Fibroblast of lung (primary cell): ENCODE results near the gene ZSCAN20. TPM values are rescaled to one million over a fixed set of nuclear protein-coding genes. Genes with fewer than 3 reads are reported as not detected.

Experiments used
- DNase-seq, 2 donors: peaks; one replicate each; pipeline versions ENCODE4 v3.0.0 to v3.0.0-alpha.2; 2010; ENCODE audit warnings: low read depth in 2 of 2
- H2AFZ ChIP-seq: 2 replicates; pipeline ENCODE4 v1.5.1; 2012; ENCODE audit warnings: low read length, control low read depth, inconsistent platforms
- H3K27ac ChIP-seq: 2 replicates; pipeline ENCODE4 v1.5.1; 2011; ENCODE audit warnings: low read length, control low read depth; ENCODE audit not compliant: insufficient read depth
- H3K27me3 ChIP-seq: 2 replicates; pipeline ENCODE4 v1.5.1; 2011; ENCODE audit warnings: mild to moderate bottlenecking, low read length; ENCODE audit not compliant: control insufficient read depth, insufficient read depth
- H3K36me3 ChIP-seq: 2 replicates; pipeline ENCODE4 v1.5.1; 2011; ENCODE audit warnings: low read length; ENCODE audit not compliant: control insufficient read depth, insufficient read depth
- H3K4me1 ChIP-seq: 2 replicates; pipeline ENCODE4 v1.5.1; 2011; ENCODE audit warnings: low read length; ENCODE audit not compliant: control insufficient read depth, insufficient read depth; ENCODE audit errors: extremely low read depth
- H3K4me2 ChIP-seq: 2 replicates; pipeline ENCODE4 v1.5.1; 2011; ENCODE audit warnings: low read length, control low read depth; ENCODE audit not compliant: insufficient read depth; ENCODE audit errors: extremely low read depth
- H3K4me3 ChIP-seq, 4 experiments: fragments of 200-600 bp in 1 of 4; sonication (generic) in 1 of 4; replicated peaks in 1 of 4; 2 replicates each; pipeline ENCODE4 v1.5.1; 2011 to 2016; ENCODE audit warnings: low read length in 4 of 4, low read depth in 3 of 4, mild to moderate bottlenecking in 3 of 4, control low read depth in 2 of 4, inconsistent platforms in 1 of 4, mixed read lengths in 1 of 4; ENCODE audit not compliant: insufficient read depth in 1 of 4; ENCODE audit errors: control extremely low read depth in 1 of 4
- H3K79me2 ChIP-seq: 2 replicates; pipeline ENCODE4 v1.5.1; 2012; ENCODE audit warnings: mild to moderate bottlenecking, low read length, inconsistent platforms; ENCODE audit not compliant: control insufficient read depth, insufficient read depth
- H3K9ac ChIP-seq: 2 replicates; pipeline ENCODE4 v1.5.1; 2011; ENCODE audit warnings: mild to moderate bottlenecking, low read length, control low read depth; ENCODE audit not compliant: insufficient read depth
- H3K9me3 ChIP-seq: 2 replicates; pipeline ENCODE4 v1.5.1; 2012; ENCODE audit warnings: low read depth, low read length; ENCODE audit not compliant: control insufficient read depth, insufficient read depth
- H4K20me1 ChIP-seq: 2 replicates; pipeline ENCODE4 v1.5.1; 2011; ENCODE audit warnings: low read length; ENCODE audit not compliant: control insufficient read depth, insufficient read depth; ENCODE audit errors: extremely low read depth
- CTCF ChIP-seq, 2 donors: IDR thresholded peaks in 1 of 2; conservative IDR thresholded peaks in 1 of 2; 1 replicate in 1 of 2; 2 replicates in 1 of 2; pipeline ENCODE4 v1.5.1; 2011 to 2012; ENCODE audit warnings: low read length in 2 of 2, control low read depth in 1 of 2, inconsistent platforms in 1 of 2, low read depth in 1 of 2, mild to moderate bottlenecking in 1 of 2
- EZH2 ChIP-seq: IDR thresholded peaks from 2 replicates; pipeline ENCODE4 v1.5.1; 2012; ENCODE audit warnings: low read length, control low read depth, mild to moderate bottlenecking; ENCODE audit errors: missing control alignments
- polyA plus RNA-seq, 2 donors: library from polyadenylated mRNA; depleted of rRNA in 1 of 2; stranded (reverse) in 1 of 2; unstranded in 1 of 2; fragments of >200 nt; gene quantifications; 2 replicates each; pipeline ENCODE4 v1.2.1, GENCODE V29; 2011 to 2012; ENCODE audit warnings: missing spikeins in 1 of 2
- total RNA-seq: library from RNA; depleted of rRNA; stranded (reverse); fragments of >200 nt; gene quantifications from 2 replicates; pipeline ENCODE4 v1.2.1, GENCODE V29; 2014

ZSCAN20 gene
- total and polyA plus RNA-seq, 2 donors (not counting 1 experiment from before 2014, with no cell fraction given): 3.1 to 13.0 TPM

GRCh38 chr1:33441088-33441745 lies 31.2 kb upstream of the ZSCAN20 start:
- Histone ChIP-seq H3K36me3 (no peaks in the 10 kb centered on the region), H3K4me2 (no peak overlapping the region), H3K79me2 (no peaks in the 10 kb centered on the region), H3K4me3 (no peak overlapping the region), H3K9me3 (no peaks in the 10 kb centered on the region), H3K9ac (no peak overlapping the region), H3K27ac (no peak overlapping the region), H3K27me3 (no peaks in the 10 kb centered on the region), H2AFZ (no peak overlapping the region), H3K4me1 (peaks cover 7% of the 10 kb centered on the region), H4K20me1 (no peaks in the 10 kb centered on the region)
- TF ChIP-seq EZH2 (no peak), CTCF (conservative IDR thresholded peaks at IDR 0.05 in 1 of 2, IDR thresholded peaks at IDR 0.05 in 1 of 2; ENCODE audit: low read depth in 1 of 2, low read length in 2 of 2) (no peak)
- DNase-seq: no peak

GRCh38 chr1:33442141-33442540 lies 30.3 kb upstream of the ZSCAN20 start:
- TF ChIP-seq CTCF (conservative IDR thresholded peaks at IDR 0.05 in 1 of 2, IDR thresholded peaks at IDR 0.05 in 1 of 2; ENCODE audit: low read depth in 1 of 2, low read length in 2 of 2): no peak
- TF ChIP-seq EZH2: no peak
- H3K9me3 ChIP-seq: no peaks in the 10 kb centered on the region
- H3K9ac ChIP-seq: no peak overlapping the region
- peak; percentile 33 to 56 for DNase-seq
- no peak overlapping the region for H3K4me3 ChIP-seq
- no peak overlapping the region for H2AFZ ChIP-seq
- H3K27ac ChIP-seq: no peak overlapping the region
- H3K79me2 ChIP-seq: no peaks in the 10 kb centered on the region
- H3K4me1 ChIP-seq: peaks cover 7% of the 10 kb centered on the region
- no peak overlapping the region for H3K4me2 ChIP-seq
- H3K27me3 ChIP-seq: no peaks in the 10 kb centered on the region
- no peaks in the 10 kb centered on the region for H4K20me1 ChIP-seq
- H3K36me3 ChIP-seq: no peaks in the 10 kb centered on the region

GRCh38 chr1:33443080-33443704 lies 29.3 kb upstream of the ZSCAN20 start:
- Histone ChIP-seq H3K9me3 (no peaks in the 10 kb centered on the region), H3K27me3 (no peaks in the 10 kb centered on the region), H3K36me3 (no peaks in the 10 kb centered on the region), H3K27ac (no peak overlapping the region), H2AFZ (no peak overlapping the region), H3K79me2 (no peaks in the 10 kb centered on the region), H4K20me1 (no peaks in the 10 kb centered on the region), H3K4me1 (peaks cover 7% of the 10 kb centered on the region), H3K4me3 (no peak overlapping the region), H3K4me2 (no peak overlapping the region), H3K9ac (no peak overlapping the region)
- TF ChIP-seq EZH2 (no peak), CTCF (conservative IDR thresholded peaks at IDR 0.05 in 1 of 2, IDR thresholded peaks at IDR 0.05 in 1 of 2; ENCODE audit: low read depth in 1 of 2, low read length in 2 of 2) (no peak)
- peak; percentile 52 to 66 for DNase-seq
